ENCODE results near the gene LRRFIP2.

- no peak for TF ChIP-seq CTCF (IDR thresholded peaks at IDR 0.05)
- no peak for TF ChIP-seq ZFX (IDR thresholded peaks at IDR 0.05; ENCODE audit: borderline replicate concordance)
These were observed 10.9 kb downstream of the LRRFIP2 start for GRCh38 chr3:37163262-37164015.

Data from 22Rv1 (cell line).